PC-3 (cell line): ENCODE results near the gene SLC10A7.

ENCODE experiments used
- CTCF ChIP-seq: fragments of 300-600 bp; sonication (generic); conservative IDR thresholded peaks from 2 replicates; pipeline ENCODE4 v1.5.1; 2017; ENCODE audit warnings: antibody characterized with exemption, low read depth, mild to moderate bottlenecking, low read length
- EZH2phosphoT487 ChIP-seq: fragments of 300-600 bp; sonication (generic); IDR thresholded peaks from 2 replicates; pipeline ENCODE4 v1.6.1; 2018; ENCODE audit warnings: mild to moderate bottlenecking, antibody characterized with exemption, low read length, borderline replicate concordance

GRCh38 chr4:146261041-146261440, 260.7 kb downstream of the SLC10A7 start:
- no peak for TF ChIP-seq CTCF
- no peak for TF ChIP-seq EZH2phosphoT487
